Esophagus muscularis mucosa (tissue), 4 donors: ENCODE results near the gene MIS18A.

Source experiments
- EP300 ChIP-seq: sonication (generic); formaldehyde crosslinking; IDR thresholded peaks from one replicate; pipeline ENCODE4 v1.6.1; 2017; ENCODE audit warnings: antibody characterized with exemption
- POLR2A ChIP-seq: fragments of 450-650 bp; IDR thresholded peaks from one replicate; pipeline ENCODE4 v1.6.1; 2017; ENCODE audit warnings: antibody characterized with exemption, moderate library complexity, mild to moderate bottlenecking, low read depth
- POLR2AphosphoS5 ChIP-seq, 2 donors: sonication (generic); formaldehyde crosslinking; IDR thresholded peaks; one replicate each; pipeline ENCODE4 v1.6.1; 2017; ENCODE audit warnings: antibody characterized with exemption in 2 of 2
- TF ChIP-seq, protein P1 (sequence below), 3 experiments: fragments of 200-600 bp in 2 of 3; fragments of 450-650 bp in 1 of 3; sonication (generic) in 2 of 3; IDR thresholded peaks; one replicate each; pipeline ENCODE4 v1.5.1; 2017 to 2019; ENCODE audit warnings: antibody characterized with exemption in 3 of 3, mild to moderate bottlenecking in 2 of 3, moderate library complexity in 1 of 3

DNA sequence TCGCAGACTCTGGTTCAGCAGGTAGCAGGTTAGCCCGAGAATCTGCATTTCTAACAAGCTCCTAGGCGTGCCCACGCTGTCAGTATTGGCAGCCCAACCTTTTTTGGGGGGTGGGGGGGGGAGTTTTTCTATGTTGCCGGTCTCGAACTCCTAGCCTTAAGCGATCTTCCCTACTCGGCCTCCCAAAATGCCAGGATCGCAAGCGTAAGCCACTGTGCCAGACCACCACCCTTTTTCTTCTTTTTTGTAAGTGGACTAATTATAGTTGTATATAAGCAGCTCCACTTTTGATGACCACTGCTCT lies 480 bp upstream of the MIS18A start:
- TF ChIP-seq, protein P1, sequence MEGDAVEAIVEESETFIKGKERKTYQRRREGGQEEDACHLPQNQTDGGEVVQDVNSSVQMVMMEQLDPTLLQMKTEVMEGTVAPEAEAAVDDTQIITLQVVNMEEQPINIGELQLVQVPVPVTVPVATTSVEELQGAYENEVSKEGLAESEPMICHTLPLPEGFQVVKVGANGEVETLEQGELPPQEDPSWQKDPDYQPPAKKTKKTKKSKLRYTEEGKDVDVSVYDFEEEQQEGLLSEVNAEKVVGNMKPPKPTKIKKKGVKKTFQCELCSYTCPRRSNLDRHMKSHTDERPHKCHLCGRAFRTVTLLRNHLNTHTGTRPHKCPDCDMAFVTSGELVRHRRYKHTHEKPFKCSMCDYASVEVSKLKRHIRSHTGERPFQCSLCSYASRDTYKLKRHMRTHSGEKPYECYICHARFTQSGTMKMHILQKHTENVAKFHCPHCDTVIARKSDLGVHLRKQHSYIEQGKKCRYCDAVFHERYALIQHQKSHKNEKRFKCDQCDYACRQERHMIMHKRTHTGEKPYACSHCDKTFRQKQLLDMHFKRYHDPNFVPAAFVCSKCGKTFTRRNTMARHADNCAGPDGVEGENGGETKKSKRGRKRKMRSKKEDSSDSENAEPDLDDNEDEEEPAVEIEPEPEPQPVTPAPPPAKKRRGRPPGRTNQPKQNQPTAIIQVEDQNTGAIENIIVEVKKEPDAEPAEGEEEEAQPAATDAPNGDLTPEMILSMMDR (IDR thresholded peaks at IDR 0.05): no peak
- no peak for TF ChIP-seq POLR2A
- no peak for TF ChIP-seq POLR2AphosphoS5 (IDR thresholded peaks at IDR 0.05)
- TF ChIP-seq EP300: no peak
